H9 (cell line): ENCODE results near the gene SLC22A15. TPM values are rescaled to one million over a fixed set of nuclear protein-coding genes. Genes with fewer than 3 reads are reported as not detected.

ENCODE experiments used
- DNase-seq: peaks from one replicate; pipeline ENCODE4 v3.0.0-alpha.2; 2017
- H2AFZ ChIP-seq: one replicate; pipeline ENCODE4 v1.6.1; 2013; ENCODE audit warnings: mild to moderate bottlenecking, low read length, control low read depth, moderate library complexity
- H2AK5ac ChIP-seq: 2 replicates; pipeline ENCODE4 v1.6.1; 2013; ENCODE audit warnings: low read length, control low read depth, mixed read lengths; ENCODE audit not compliant: insufficient read length
- H2BK120ac ChIP-seq: one replicate; pipeline ENCODE4 v1.6.1; 2013; ENCODE audit warnings: low read depth, mild to moderate bottlenecking, low read length, control low read depth, inconsistent platforms; ENCODE audit not compliant: poor library complexity, severe bottlenecking
- H2BK12ac ChIP-seq: 2 replicates; pipeline ENCODE4 v1.6.1; 2013; ENCODE audit warnings: low read length, control low read depth, mixed read lengths, low read depth; ENCODE audit not compliant: insufficient read length
- H2BK15ac ChIP-seq: 2 replicates; pipeline ENCODE4 v1.6.1; 2013; ENCODE audit warnings: low read depth, low read length, control low read depth
- H2BK20ac ChIP-seq: one replicate; pipeline ENCODE4 v1.6.1; 2013; ENCODE audit warnings: low read depth, mild to moderate bottlenecking, low read length, control low read depth, inconsistent platforms; ENCODE audit not compliant: poor library complexity, severe bottlenecking
- H2BK5ac ChIP-seq: 2 replicates; pipeline ENCODE4 v1.6.1; 2013; ENCODE audit warnings: low read length, control low read depth, mixed read lengths; ENCODE audit not compliant: insufficient read length
- H3K14ac ChIP-seq: 2 replicates; pipeline ENCODE4 v1.6.1; 2013; ENCODE audit warnings: low read length, control low read depth; ENCODE audit not compliant: insufficient read depth
- H3K18ac ChIP-seq: 2 replicates; pipeline ENCODE4 v1.6.1; 2013; ENCODE audit warnings: low read depth, mild to moderate bottlenecking, mixed read lengths, low read length, control low read depth; ENCODE audit not compliant: insufficient read length
- H3K23ac ChIP-seq: 2 replicates; pipeline ENCODE4 v1.6.1; 2013; ENCODE audit warnings: low read length, control low read depth, mixed read lengths, low read depth; ENCODE audit not compliant: insufficient read length
- H3K23me2 ChIP-seq: 2 replicates; pipeline ENCODE4 v1.6.1; 2013; ENCODE audit warnings: low read depth, mild to moderate bottlenecking, mixed read lengths, low read length, control low read depth; ENCODE audit not compliant: insufficient read length, poor library complexity, severe bottlenecking
- H3K27ac ChIP-seq: 2 replicates; pipeline ENCODE4 v1.5.1; 2013; ENCODE audit warnings: low read length, control low read depth, mixed read lengths, low read depth; ENCODE audit not compliant: insufficient read length
- H3K27me3 ChIP-seq: 2 replicates; pipeline ENCODE4 v1.6.1; 2013; ENCODE audit warnings: low read length, control low read depth, inconsistent platforms; ENCODE audit not compliant: insufficient read depth
- H3K4ac ChIP-seq: 2 replicates; pipeline ENCODE4 v1.6.1; 2013; ENCODE audit warnings: low read depth, mild to moderate bottlenecking, control low read depth, inconsistent platforms, low read length, moderate library complexity
- H3K4me1 ChIP-seq: 2 replicates; pipeline ENCODE4 v1.6.1; 2013; ENCODE audit warnings: low read length, control low read depth, inconsistent platforms; ENCODE audit not compliant: insufficient read depth
- H3K4me2 ChIP-seq: 2 replicates; pipeline ENCODE4 v1.6.1; 2013; ENCODE audit warnings: low read length, control low read depth, mixed read lengths; ENCODE audit not compliant: insufficient read length, insufficient read depth
- H3K56ac ChIP-seq: 2 replicates; pipeline ENCODE4 v1.6.1; 2013; ENCODE audit warnings: low read depth, mild to moderate bottlenecking, mixed read lengths, low read length, control low read depth; ENCODE audit not compliant: insufficient read length
- H3K79me1 ChIP-seq: 2 replicates; pipeline ENCODE4 v1.6.1; 2013; ENCODE audit warnings: low read depth, mild to moderate bottlenecking, moderate library complexity, low read length, control low read depth, inconsistent platforms; ENCODE audit not compliant: insufficient read depth, poor library complexity, severe bottlenecking
- H3K79me2 ChIP-seq: 2 replicates; pipeline ENCODE4 v1.6.1; 2013; ENCODE audit warnings: low read length, control low read depth, inconsistent platforms; ENCODE audit not compliant: insufficient read depth
- H3K9ac ChIP-seq: 2 replicates; pipeline ENCODE4 v1.6.1; 2013; ENCODE audit warnings: low read length, control low read depth, mixed read lengths; ENCODE audit not compliant: insufficient read length; ENCODE audit errors: extremely low read depth
- H3K9me3 ChIP-seq: one replicate; pipeline ENCODE4 v1.6.1; 2013; ENCODE audit warnings: low read depth, low read length, inconsistent platforms; ENCODE audit not compliant: control insufficient read depth
- H3T11ph ChIP-seq: one replicate; pipeline ENCODE4 v1.6.1; 2013; ENCODE audit warnings: mild to moderate bottlenecking, low read length, control low read depth, inconsistent platforms
- H4K20me1 ChIP-seq: one replicate; pipeline ENCODE4 v1.6.1; 2013; ENCODE audit not compliant: control insufficient read depth, insufficient read length, insufficient read depth
- H4K5ac ChIP-seq: 2 replicates; pipeline ENCODE4 v1.6.1; 2013; ENCODE audit warnings: low read depth, mild to moderate bottlenecking, mixed read lengths, low read length, control low read depth; ENCODE audit not compliant: insufficient read length
- H4K8ac ChIP-seq: replicated peaks from 2 replicates; pipeline ENCODE4 v1.6.1; 2013; ENCODE audit warnings: low read length, control low read depth, mixed read lengths, low read depth; ENCODE audit not compliant: insufficient read length
- H4K91ac ChIP-seq: 2 replicates; pipeline ENCODE4 v1.6.1; 2013; ENCODE audit warnings: low read depth, mild to moderate bottlenecking, moderate library complexity, mixed read lengths, low read length, control low read depth; ENCODE audit not compliant: insufficient read length
- H3K27ac Mint-ChIP-seq, 3 experiments: 2 replicates in 2 of 3; 3 replicates in 1 of 3; pipeline ENCODE4 v1.8.0; 2020 to 2021; ENCODE audit warnings: mixed read lengths in 3 of 3, mild to moderate bottlenecking in 1 of 3, moderate library complexity in 1 of 3
- H3K27me3 Mint-ChIP-seq: 2 replicates; pipeline ENCODE4 v1.8.0; 2021; ENCODE audit warnings: low read depth, mild to moderate bottlenecking, moderate library complexity, mixed read lengths
- H3K36me3 Mint-ChIP-seq, 3 experiments: 2 replicates in 2 of 3; 3 replicates in 1 of 3; pipeline ENCODE4 v1.8.0; 2020 to 2021; ENCODE audit warnings: low read depth in 3 of 3, mixed read lengths in 3 of 3; ENCODE audit not compliant: insufficient read depth in 1 of 3
- H3K4me1 Mint-ChIP-seq, 2 experiments: 2 replicates each; pipeline ENCODE4 v1.8.0; 2020; ENCODE audit warnings: mixed read lengths in 2 of 2
- H3K4me3 Mint-ChIP-seq, 2 experiments: 2 replicates in 1 of 2; 3 replicates in 1 of 2; pipeline ENCODE4 v1.8.0; 2020 to 2021; ENCODE audit warnings: mild to moderate bottlenecking in 2 of 2, mixed read lengths in 2 of 2, moderate library complexity in 1 of 2
- H3K9me3 Mint-ChIP-seq, 2 experiments: 2 replicates in 1 of 2; 3 replicates in 1 of 2; pipeline ENCODE4 v1.8.0; 2020; ENCODE audit warnings: mild to moderate bottlenecking in 2 of 2, mixed read lengths in 2 of 2, moderate library complexity in 1 of 2
- WGBS: extraction: QIAGEN DNeasy Blood & Tissue Kit; methylation state at CpG from one replicate; pipeline ENCODE4 v1.1.7; 2013; ENCODE audit warnings: missing lambda C conversion rate, low lambda C conversion rate, mixed read lengths; ENCODE audit not compliant: insufficient read length; ENCODE audit errors: extremely low coverage; 5-methylcytosine and 5-hydroxymethylcytosine counted together
- total RNA-seq: library from RNA; stranded (reverse); gene quantifications from 2 replicates; pipeline ENCODE4 v1.2.1, GENCODE V29; 2021
- TF ChIP-seq, protein P1 (sequence below): fragments of 200-600 bp; sonication (generic); conservative IDR thresholded peaks from 3 replicates; pipeline ENCODE4 v1.8.0; 2021; ENCODE audit warnings: antibody characterized with exemption, mild to moderate bottlenecking

Gene SLC22A15
- total RNA-seq, 1 experiment from 2014 or later = 3.2 TPM

DNA sequence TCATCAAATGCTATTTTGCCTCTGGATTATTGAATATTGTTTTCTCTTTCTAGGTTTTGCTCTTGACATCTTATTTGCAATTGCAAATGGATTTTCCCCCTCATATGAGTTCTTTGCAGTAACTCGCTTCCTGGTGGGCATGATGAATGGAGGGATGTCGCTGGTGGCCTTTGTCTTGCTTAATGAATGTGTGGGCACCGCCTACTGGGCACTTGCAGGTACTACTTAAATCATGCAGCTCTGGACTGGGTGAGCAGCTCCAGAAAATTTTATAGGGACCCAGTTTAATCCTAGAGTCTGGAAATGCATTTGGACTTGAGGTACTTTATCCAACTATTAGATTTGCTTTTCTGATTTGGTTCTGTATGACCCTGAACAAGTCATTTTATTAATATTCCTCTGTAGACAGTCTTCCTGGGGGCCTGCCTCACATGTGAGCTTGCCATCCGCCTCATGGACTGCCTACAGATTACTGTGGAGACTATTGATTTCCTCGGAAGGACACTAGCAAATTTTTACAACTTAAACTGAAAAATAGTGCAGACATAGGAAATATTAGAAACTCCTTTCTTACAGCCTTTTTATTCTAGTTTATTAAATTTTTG lies 44.5 kb downstream of the SLC22A15 start:
- no peak overlapping the region for H3K4me3 Mint-ChIP-seq
- Histone ChIP-seq H4K91ac (no peak overlapping the region), H3K4ac (no peak overlapping the region), H3K9me3 (no peaks in the 10 kb centered on the region), H4K8ac (no peak overlapping the region), H2BK20ac (no peak overlapping the region), H2AK5ac (no peak overlapping the region), H3K27me3 (no peaks in the 10 kb centered on the region), H4K5ac (no peak overlapping the region), H3K4me2 (no peak overlapping the region), H3K23ac (no peak overlapping the region), H3K14ac (no peak overlapping the region), H4K20me1 (no peaks in the 10 kb centered on the region), H2BK12ac (no peak overlapping the region), H2BK15ac (no peak overlapping the region), H3K79me2 (no peaks in the 10 kb centered on the region), H3K4me1 (no peaks in the 10 kb centered on the region), H2BK5ac (no peak overlapping the region), H2BK120ac (no peak overlapping the region), H3K18ac (no peak overlapping the region), H2AFZ (no peak overlapping the region), H3K27ac (no peak overlapping the region), H3K79me1 (no peaks in the 10 kb centered on the region), H3K56ac (no peak overlapping the region), H3K23me2 (no peaks in the 10 kb centered on the region), H3T11ph (no peak overlapping the region), H3K9ac (no peak overlapping the region)
- peaks cover 0 to 4% of the 10 kb centered on the region in 2 experiments; a peak in 1 of 5 replicates for H3K9me3 Mint-ChIP-seq
- no CpG with 5 or more reads among the region's 5 CpGs for WGBS
- peaks cover 9 to 12% (median 12%) of the 10 kb centered on the region in 3 experiments; a peak in 6 of 7 replicates for H3K36me3 Mint-ChIP-seq
- H3K27me3 Mint-ChIP-seq = no peaks in the 10 kb centered on the region
- 0 out of 7 replicates have a peak overlapping the region, but pooled peaks of 1 of the 3 experiments have one; percentile 37 for H3K27ac Mint-ChIP-seq
- TF ChIP-seq, protein P1, sequence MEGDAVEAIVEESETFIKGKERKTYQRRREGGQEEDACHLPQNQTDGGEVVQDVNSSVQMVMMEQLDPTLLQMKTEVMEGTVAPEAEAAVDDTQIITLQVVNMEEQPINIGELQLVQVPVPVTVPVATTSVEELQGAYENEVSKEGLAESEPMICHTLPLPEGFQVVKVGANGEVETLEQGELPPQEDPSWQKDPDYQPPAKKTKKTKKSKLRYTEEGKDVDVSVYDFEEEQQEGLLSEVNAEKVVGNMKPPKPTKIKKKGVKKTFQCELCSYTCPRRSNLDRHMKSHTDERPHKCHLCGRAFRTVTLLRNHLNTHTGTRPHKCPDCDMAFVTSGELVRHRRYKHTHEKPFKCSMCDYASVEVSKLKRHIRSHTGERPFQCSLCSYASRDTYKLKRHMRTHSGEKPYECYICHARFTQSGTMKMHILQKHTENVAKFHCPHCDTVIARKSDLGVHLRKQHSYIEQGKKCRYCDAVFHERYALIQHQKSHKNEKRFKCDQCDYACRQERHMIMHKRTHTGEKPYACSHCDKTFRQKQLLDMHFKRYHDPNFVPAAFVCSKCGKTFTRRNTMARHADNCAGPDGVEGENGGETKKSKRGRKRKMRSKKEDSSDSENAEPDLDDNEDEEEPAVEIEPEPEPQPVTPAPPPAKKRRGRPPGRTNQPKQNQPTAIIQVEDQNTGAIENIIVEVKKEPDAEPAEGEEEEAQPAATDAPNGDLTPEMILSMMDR = peak; percentile 80
- peaks cover 5% of the 10 kb centered on the region in 2 experiments; a peak in 3 of 4 replicates for H3K4me1 Mint-ChIP-seq
- DNase-seq = peak; percentile 79
